H1 (cell line): ENCODE results near the gene TUBAL3. TPM values are rescaled to one million over a fixed set of nuclear protein-coding genes. Genes with fewer than 3 reads are reported as not detected.

ENCODE experiments used
- CTCF ChIA-PET: fragments of 300-600 bp; sonication (Branson Sonifier 250); formaldehyde crosslinking; loops from one replicate; lab custom pipeline; 2021; ENCODE audit not compliant: partially characterized antibody; lab: Charles Lee
- POLR2A ChIA-PET: fragments of 300-600 bp; sonication (Branson Sonifier 250); formaldehyde crosslinking; loops from one replicate; lab custom pipeline; 2021; ENCODE audit warnings: inconsistent platforms; ENCODE audit not compliant: partially characterized antibody; lab: Charles Lee
- DNase-seq, 2 experiments: peaks; one replicate each; pipeline versions ENCODE4 v3.0.0 to v3.0.0-alpha.2; 2010 to 2022; ENCODE audit warnings: low spot score in 2 of 2, low read depth in 1 of 2, mixed read lengths in 1 of 2
- FAIRE-seq: peaks from 2 replicates; lab custom pipeline; 2011; peaks lifted over from hg19 to GRCh38; lab: Jason Lieb, UNC
- H2AFZ ChIP-seq: 2 replicates; pipeline ENCODE4 v1.8.1; 2012; ENCODE audit warnings: low read length, inconsistent platforms
- H2AK5ac ChIP-seq: 2 replicates; pipeline ENCODE4 v1.6.1; 2013; ENCODE audit warnings: low read depth, low read length
- H2BK120ac ChIP-seq: replicated peaks from 2 replicates; pipeline ENCODE3; 2013; ENCODE audit warnings: low read depth, low read length, inconsistent platforms
- H2BK12ac ChIP-seq: 2 replicates; pipeline ENCODE4 v1.6.1; 2013; ENCODE audit warnings: low read depth, low read length
- H2BK15ac ChIP-seq: 2 replicates; pipeline ENCODE4 v1.6.1; 2013; ENCODE audit warnings: low read length
- H2BK20ac ChIP-seq: 2 replicates; pipeline ENCODE4 v1.6.1; 2013; ENCODE audit warnings: low read length
- H2BK5ac ChIP-seq: 2 replicates; pipeline ENCODE4 v1.6.1; 2013; ENCODE audit warnings: low read depth, low read length
- H3K14ac ChIP-seq: 2 replicates; pipeline ENCODE4 v1.6.1; 2013; ENCODE audit warnings: inconsistent platforms; ENCODE audit not compliant: insufficient read length
- H3K18ac ChIP-seq: 2 replicates; pipeline ENCODE4 v1.6.1; 2013; ENCODE audit warnings: low read length; ENCODE audit errors: extremely low read depth
- H3K23ac ChIP-seq: 2 replicates; pipeline ENCODE4 v1.6.1; 2013; ENCODE audit warnings: inconsistent platforms; ENCODE audit not compliant: insufficient read length
- H3K23me2 ChIP-seq: 2 replicates; pipeline ENCODE4 v1.6.1; 2013; ENCODE audit warnings: low read depth, low read length
- H3K27ac ChIP-seq: 2 replicates; pipeline ENCODE4 v1.6.1; 2011; ENCODE audit warnings: low read depth, low read length, inconsistent platforms
- H3K27me3 ChIP-seq, 4 experiments: replicated peaks in 1 of 4; 1 replicate in 1 of 4; 2 replicates in 3 of 4; pipeline versions ENCODE4 v1.6.1 to v1.8.1; 2011 to 2013; ENCODE audit warnings: low read length in 3 of 4, mild to moderate bottlenecking in 3 of 4, inconsistent platforms in 2 of 4, mixed read lengths in 2 of 4, moderate library complexity in 1 of 4; ENCODE audit not compliant: control insufficient read depth in 3 of 4, insufficient read depth in 3 of 4; ENCODE audit errors: extremely low read depth in 1 of 4
- H3K36me3 ChIP-seq, 4 experiments: 2 replicates each; pipeline versions ENCODE4 v1.6.1 to v1.8.1; 2011 to 2013; ENCODE audit warnings: mild to moderate bottlenecking in 4 of 4, low read length in 3 of 4, moderate library complexity in 2 of 4, control low read depth in 1 of 4, inconsistent platforms in 1 of 4; ENCODE audit not compliant: insufficient read depth in 4 of 4, control insufficient read depth in 2 of 4
- H3K4ac ChIP-seq: replicated peaks from 2 replicates; pipeline ENCODE3; 2013; ENCODE audit warnings: low read length, low read depth, mixed read lengths, inconsistent platforms; ENCODE audit not compliant: insufficient read length
- H3K4me1 ChIP-seq, 4 experiments: replicated peaks in 1 of 4; 1 replicate in 1 of 4; 2 replicates in 3 of 4; pipeline versions ENCODE4 v1.6.1 to v1.8.1; 2011 to 2013; ENCODE audit warnings: low read length in 3 of 4, inconsistent platforms in 2 of 4, mixed read lengths in 1 of 4; ENCODE audit not compliant: insufficient read depth in 4 of 4, control insufficient read depth in 3 of 4
- H3K4me2 ChIP-seq, 2 experiments: 2 replicates each; pipeline versions ENCODE4 v1.6.1 to v1.8.1; 2011 to 2013; ENCODE audit warnings: low read depth in 2 of 2, low read length in 2 of 2, control low read depth in 1 of 2, inconsistent platforms in 1 of 2, mild to moderate bottlenecking in 1 of 2; ENCODE audit not compliant: insufficient read depth in 1 of 2
- H3K4me3 ChIP-seq, 4 experiments: fragments of 200-600, 300-600 bp in 1 of 4; sonication (generic), shearing (Covaris generic), sonication (Bioruptor Twin) in 1 of 4; 2 replicates each; pipeline versions ENCODE4 v1.5.1 to v1.8.1; 2011 to 2016; ENCODE audit warnings: low read length in 4 of 4, low read depth in 3 of 4, control low read depth in 2 of 4, inconsistent platforms in 2 of 4, mild to moderate bottlenecking in 2 of 4, mixed read lengths in 1 of 4, moderate library complexity in 1 of 4; ENCODE audit not compliant: insufficient read depth in 2 of 4; ENCODE audit errors: extremely low read depth in 1 of 4
- H3K56ac ChIP-seq: replicated peaks from 2 replicates; pipeline ENCODE3; 2013; ENCODE audit warnings: low read depth, mild to moderate bottlenecking, mixed read lengths, low read length, inconsistent platforms; ENCODE audit not compliant: insufficient read length
- H3K79me1 ChIP-seq: 2 replicates; pipeline ENCODE4 v1.6.1; 2013; ENCODE audit warnings: low read depth, low read length, control low read depth
- H3K79me2 ChIP-seq, 2 experiments: 2 replicates each; pipeline versions ENCODE4 v1.6.1 to v1.8.1; 2012 to 2013; ENCODE audit warnings: low read length in 2 of 2, mild to moderate bottlenecking in 2 of 2, inconsistent platforms in 1 of 2; ENCODE audit not compliant: insufficient read depth in 2 of 2, control insufficient read depth in 1 of 2
- H3K9ac ChIP-seq, 4 experiments: replicated peaks in 1 of 4; 1 replicate in 1 of 4; 2 replicates in 3 of 4; pipeline versions ENCODE4 v1.6.1 to v1.8.1; 2011 to 2013; ENCODE audit warnings: low read depth in 3 of 4, low read length in 3 of 4, control low read depth in 2 of 4, mild to moderate bottlenecking in 2 of 4, moderate library complexity in 2 of 4, inconsistent platforms in 1 of 4; ENCODE audit errors: extremely low read depth in 1 of 4
- H3K9me3 ChIP-seq, 2 experiments: 2 replicates each; pipeline versions ENCODE4 v1.6.1 to v1.8.1; 2012 to 2013; ENCODE audit warnings: mild to moderate bottlenecking in 2 of 2, moderate library complexity in 2 of 2, control low read depth in 1 of 2, inconsistent platforms in 1 of 2, low read depth in 1 of 2, low read length in 1 of 2, mixed read lengths in 1 of 2; ENCODE audit not compliant: insufficient read depth in 2 of 2
- H4K20me1 ChIP-seq, 2 experiments: replicated peaks in 1 of 2; 2 replicates each; pipeline versions ENCODE3 to v1.8.1; 2011 to 2013; ENCODE audit warnings: inconsistent platforms in 2 of 2, low read length in 2 of 2, mild to moderate bottlenecking in 1 of 2; ENCODE audit not compliant: insufficient read depth in 2 of 2, control insufficient read depth in 1 of 2
- H4K5ac ChIP-seq: 2 replicates; pipeline ENCODE4 v1.6.1; 2013; ENCODE audit warnings: low read length, low read depth, mixed read lengths, inconsistent platforms; ENCODE audit not compliant: insufficient read length
- H4K8ac ChIP-seq: 2 replicates; pipeline ENCODE4 v1.8.0; 2013; ENCODE audit warnings: mild to moderate bottlenecking, moderate library complexity, low read length, inconsistent platforms; ENCODE audit not compliant: insufficient read depth; ENCODE audit errors: extremely low read depth
- H4K91ac ChIP-seq: replicated peaks from 2 replicates; pipeline ENCODE3; 2013; ENCODE audit warnings: low read length, mixed read lengths, inconsistent platforms; ENCODE audit not compliant: insufficient read length
- ASH2L ChIP-seq: fragments of 200-600, 300-600 bp; sonication (generic); IDR thresholded peaks from one replicate; pipeline ENCODE4 v1.7.1; 2017; ENCODE audit warnings: low read length
- CBX5 ChIP-seq: fragments of 300-800, 300-1000 bp; sonication (generic); IDR thresholded peaks from 2 replicates; pipeline ENCODE4 v1.7.1; 2016; ENCODE audit warnings: antibody characterized with exemption, low read length, low read depth
- GTF2F1 ChIP-seq: IDR thresholded peaks from 2 replicates; pipeline ENCODE4 v1.6.1; 2012; ENCODE audit warnings: low read depth, low read length, improper control_type of control experiment, borderline replicate concordance
- KDM4A ChIP-seq: IDR thresholded peaks from one replicate; pipeline ENCODE4 v1.7.1; 2012; ENCODE audit warnings: low read depth, mild to moderate bottlenecking, moderate library complexity, low read length, inconsistent platforms; ENCODE audit not compliant: severe bottlenecking
- NANOG ChIP-seq: IDR thresholded peaks from 2 replicates; pipeline ENCODE4 v1.6.1; 2011; ENCODE audit warnings: low read length, low read depth, mild to moderate bottlenecking, inconsistent platforms; ENCODE audit not compliant: insufficient read depth, poor library complexity, severe bottlenecking
- POLR2A ChIP-seq, 2 experiments: IDR thresholded peaks; 1 replicate in 1 of 2; 2 replicates in 1 of 2; pipeline ENCODE4 v1.6.1; 2011; ENCODE audit warnings: low read depth in 2 of 2, low read length in 2 of 2, mild to moderate bottlenecking in 2 of 2; ENCODE audit errors: control extremely low read depth in 1 of 2
- SIN3A ChIP-seq, 2 experiments: IDR thresholded peaks in 1 of 2; conservative IDR thresholded peaks in 1 of 2; 2 replicates each; pipeline ENCODE4 v1.6.1; 2011 to 2012; ENCODE audit warnings: low read length in 2 of 2, improper control_type of control experiment in 1 of 2, low read depth in 1 of 2, mild to moderate bottlenecking in 1 of 2
- TAF1 ChIP-seq: IDR thresholded peaks from 2 replicates; pipeline ENCODE4 v1.6.1; 2011; ENCODE audit warnings: mild to moderate bottlenecking, low read depth, low read length
- TAF7 ChIP-seq: optimal IDR thresholded peaks from 2 replicates; pipeline ENCODE3; 2011; ENCODE audit warnings: low read depth, mild to moderate bottlenecking, inconsistent platforms, low read length, moderate library complexity, borderline replicate concordance
- TBP ChIP-seq: IDR thresholded peaks from 2 replicates; pipeline ENCODE4 v1.6.1; 2011; ENCODE audit warnings: low read depth, low read length, improper control_type of control experiment
- USF2 ChIP-seq: IDR thresholded peaks from 2 replicates; pipeline ENCODE4 v1.6.1; 2011; ENCODE audit warnings: low read length, improper control_type of control experiment
- WGBS, 2 experiments: shearing (Covaris generic) in 1 of 2; methylation state at CpG; one replicate each; pipeline versions ENCODE4 v1.1.6 to v1.1.7; 2013 to 2015; ENCODE audit warnings: low lambda C conversion rate in 2 of 2, mixed read lengths in 2 of 2, inconsistent platforms in 1 of 2, low coverage in 1 of 2, missing lambda C conversion rate in 1 of 2; ENCODE audit not compliant: insufficient replicate concordance in 2 of 2, insufficient coverage in 1 of 2, insufficient read length in 1 of 2; ENCODE audit errors: extremely low coverage in 1 of 2, missing lambda C conversion rate in 1 of 2; 5-methylcytosine and 5-hydroxymethylcytosine counted together
- polyA plus RNA-seq, 7 experiments: library from polyadenylated mRNA; depleted of rRNA in 3 of 7; stranded (reverse) in 5 of 7; unstranded in 2 of 7; fragments of >200 nt in 5 of 7; fragments of 200-250 nt in 2 of 7; gene quantifications; 1 replicate in 5 of 7; 2 replicates in 1 of 7; 4 replicates in 1 of 7; pipeline versions ENCODE4 v1.2.1 to v1.2.3, GENCODE V29; 2011 to 2013; ENCODE audit warnings: missing spikeins in 2 of 7, mixed read lengths in 2 of 7
- total RNA-seq: library from RNA; stranded (reverse); fragmentation: NEBNext Ultra II Directional; extraction: Animal tissue kit (Norgen Biotek cat#: 25700); gene quantifications from 2 replicates; pipeline ENCODE4 v1.2.1, GENCODE V29; 2021

Gene TUBAL3
- total and polyA plus RNA-seq, 2 of the 8 experiments (the other 6 are each of a cell fraction or from before 2014, with no cell fraction given), result 0.17 TPM; not detected in 1

GRCh38 chr10:5446390-5446926 is 41.8 kb upstream of the TUBAL3 start:
- Histone ChIP-seq H3K79me2 (peaks cover 0 to 55% of the 10 kb centered on the region in 2 experiments; a peak in 3 of 4 replicates), H2BK120ac (no peak overlapping the region), H3K4me1 (peaks cover 2 to 3% (median 2%) of the 10 kb centered on the region in 4 experiments; a peak in 4 of 7 replicates), H3K36me3 (peaks cover 0 to 3% (median 0%) of the 10 kb centered on the region in 4 experiments; a peak in 1 of 8 replicates), H2AK5ac (no peak overlapping the region), H3K79me1 (no peaks in the 10 kb centered on the region), H3K4me3 (peak overlapping the region; percentile 19 to 62 (median 46); a peak in 7 of 8 replicates), H3K9me3 (no peaks in the 10 kb centered on the region), H2BK5ac (peak overlapping the region; percentile 46; the same call in 1 of the 2 replicates), H3K56ac (no peak overlapping the region), H2AFZ (no peak overlapping the region), H3K23me2 (peaks cover 2% of the 10 kb centered on the region; the same call in 1 of the 2 replicates), H3K14ac (no peak overlapping the region), H3K4me2 (peak overlapping the region; percentile 74), H4K5ac (peak overlapping the region; percentile 12), H4K8ac (peak overlapping the region; percentile 84; the same call in 1 of the 2 replicates), H2BK20ac (no peak overlapping the region), H3K4ac (no peak overlapping the region), H2BK12ac (no peak overlapping the region), H3K18ac (no peak overlapping the region; the same call in 1 of the 2 replicates), H2BK15ac (no peak overlapping the region), H3K27me3 (no peaks in the 10 kb centered on the region), H3K23ac (no peak overlapping the region), H3K27ac (0 out of 2 replicates have a peak overlapping the region, but pooled peaks have one; percentile 26), H3K9ac (peak overlapping the region in 1 of 4 experiments; percentile 87; a peak in 2 of 7 replicates), H4K20me1 (no peaks in the 10 kb centered on the region), H4K91ac (peak overlapping the region; percentile 29)
- WGBS, 2 experiments, result 7% methylated on average over 23 of the region's 23 CpGs; no CpG with 5 or more reads in 1 of the 2 experiments
- CTCF ChIA-PET, result interaction anchor here (1.3 to 11.1 kb wide), 7 partner anchors 12 to 180 kb away, joined by 3 to 200 read pairs (median 3); no protein-coding TSS in a partner anchor
- DNase-seq (peak; percentile 87 to 97), FAIRE-seq (peak; percentile 91)
- POLR2A ChIA-PET, result interaction anchor here (0.7 to 3.2 kb wide), 32 partner anchors 9 to 246 kb away, joined by 3 to 44 read pairs (median 5); partner anchors contain the start of genes CALML5, NET1 and TASOR2
- TF ChIP-seq CBX5 (no peak), USF2 (peak; percentile 93), GTF2F1 (peak; percentile 81), POLR2A (IDR thresholded peaks at IDR 0.05; ENCODE audit: control extremely low read depth in 1 of 2, low read depth in 2 of 2, low read length in 2 of 2) (peak; percentile 92 to 93), KDM4A (no peak), NANOG (no peak), ASH2L (peak; percentile 82), TAF7 (peak; percentile 99), TBP (peak; percentile 98), TAF1 (peak; percentile 100), SIN3A (conservative IDR thresholded peaks at IDR 0.05 in 1 of 2, IDR thresholded peaks at IDR 0.05 in 1 of 2; ENCODE audit: low read depth in 1 of 2, low read length in 2 of 2) (peak in 1 of 2 experiments; percentile 86; a peak in 2 of 4 replicates)
